Left ventricle myocardium inferior (tissue), 1 donor: ENCODE data around the gene SH3RF1. TPM values are rescaled to one million over a fixed set of nuclear protein-coding genes. Genes with fewer than 3 reads are reported as not detected.

Experiments
- DNase-seq: peaks from one replicate; pipeline ENCODE4 v3.0.0-alpha.2; 2020
- H3K27ac ChIP-seq: fragments of 200-600 bp; replicated peaks from 2 replicates; pipeline ENCODE4 v1.8.0; 2021
- H3K27me3 ChIP-seq: fragments of 200-600 bp; 2 replicates; pipeline ENCODE4 v1.8.0; 2021; ENCODE audit warnings: low read depth
- H3K36me3 ChIP-seq: fragments of 200-600 bp; 2 replicates; pipeline ENCODE4 v1.8.0; 2021
- H3K4me1 ChIP-seq: fragments of 200-600 bp; 2 replicates; pipeline ENCODE4 v1.8.0; 2021
- H3K4me3 ChIP-seq: fragments of 200-600 bp; 2 replicates; pipeline ENCODE4 v1.8.0; 2021; ENCODE audit warnings: mild to moderate bottlenecking, moderate library complexity
- H3K9me3 ChIP-seq: fragments of 200-600 bp; replicated peaks from 2 replicates; pipeline ENCODE4 v1.8.0; 2021
- CTCF ChIP-seq: fragments of 200-600 bp; IDR thresholded peaks from 2 replicates; pipeline ENCODE4 v1.8.0; 2021; ENCODE audit warnings: antibody characterized with exemption, mild to moderate bottlenecking, borderline replicate concordance
- intact Hi-C: fragments of 100-400 bp; cut with micrococcal nuclease; formaldehyde crosslinking; loops from one replicate; pipeline ENCODE4 v1.11.0; 2022
- total RNA-seq: library from RNA; stranded (reverse); fragmentation: NEBNext Ultra II Directional; extraction: Animal tissue kit (Norgen Biotek cat#: 25700); gene quantifications from one replicate; pipeline ENCODE4 v1.2.1, GENCODE V29; 2021
- donor health status: DM: no; HTN: yes; CAD: no; lungs with severe emphysema.

The SH3RF1 gene
- total RNA-seq, 1 donor from 2014 or later = 8.8 TPM

GRCh38 chr4:169062897-169063244, 207.9 kb downstream of the SH3RF1 start:
- no peak for DNase-seq
- H3K9me3 ChIP-seq = no peaks in the 10 kb centered on the region
- peaks cover 61% of the 10 kb centered on the region for H3K4me1 ChIP-seq
- intact Hi-C loops = no loop called here
- H3K36me3 ChIP-seq = no peaks in the 10 kb centered on the region
- no peak for TF ChIP-seq CTCF
- H3K27me3 ChIP-seq = no peaks in the 10 kb centered on the region
- no peak overlapping the region for H3K4me3 ChIP-seq
- peak overlapping the region; percentile 91 for H3K27ac ChIP-seq

DNA sequence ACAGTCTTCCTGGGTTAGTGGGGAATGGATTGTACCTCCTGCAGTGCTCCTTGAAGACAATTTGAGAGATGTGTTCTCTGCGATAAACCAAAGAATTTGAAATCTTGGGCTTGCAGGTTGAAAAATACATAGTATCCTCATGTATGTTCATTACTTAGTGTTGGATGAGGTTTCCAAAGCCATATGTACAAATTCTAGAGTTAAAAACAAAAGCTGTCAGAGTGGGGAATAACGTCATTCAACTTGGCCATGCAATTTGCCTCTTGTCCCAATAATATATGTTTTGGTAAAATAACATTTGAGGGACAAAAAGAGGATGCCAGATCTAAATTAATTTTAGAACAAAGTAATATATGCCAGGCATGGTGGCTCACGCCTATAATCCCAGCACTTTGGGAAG, 209.4 kb downstream of the SH3RF1 start:
- Histone ChIP-seq H3K9me3 (no peaks in the 10 kb centered on the region), H3K4me1 (peaks cover 61% of the 10 kb centered on the region), H3K36me3 (no peaks in the 10 kb centered on the region), H3K27me3 (no peaks in the 10 kb centered on the region), H3K4me3 (no peak overlapping the region), H3K27ac (peak overlapping the region; percentile 91)
- intact Hi-C loops = no loop called here
- no peak for TF ChIP-seq CTCF
- no peak for DNase-seq

DNA sequence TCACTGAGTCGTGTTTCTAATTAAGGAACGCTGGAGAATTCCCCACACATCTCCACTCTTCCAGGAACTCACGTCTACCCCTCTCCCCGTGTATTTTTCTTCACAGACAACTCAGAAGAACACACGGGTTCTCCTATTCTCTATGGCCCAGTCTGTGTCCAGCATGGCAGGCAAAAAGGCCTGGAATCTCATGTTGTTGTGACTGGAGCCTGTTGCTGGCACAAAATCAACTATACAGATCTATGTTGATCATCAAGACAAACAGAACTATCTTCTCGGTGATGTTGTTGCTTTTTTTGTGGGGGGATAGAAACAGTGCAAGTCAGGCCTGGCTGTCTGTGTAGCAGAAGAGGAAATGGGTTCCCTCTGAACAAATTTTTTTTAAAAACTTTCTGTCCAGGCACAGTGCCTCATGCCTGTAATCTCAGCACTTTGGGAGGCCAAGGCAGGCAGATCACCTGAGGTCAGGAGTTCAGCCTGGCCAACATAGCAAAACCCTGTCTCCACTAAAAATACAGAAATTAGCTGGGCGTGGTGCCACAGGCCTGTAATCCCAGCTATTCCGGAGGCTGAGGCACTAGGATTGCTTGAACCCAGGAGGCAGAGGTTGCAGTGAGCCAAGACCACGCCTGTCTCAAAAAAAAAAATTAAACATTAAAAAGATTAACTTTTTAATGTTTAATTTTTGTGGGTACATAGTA, 210.2 kb downstream of the SH3RF1 start:
- no peaks in the 10 kb centered on the region for H3K27me3 ChIP-seq
- no peak for TF ChIP-seq CTCF
- no peak overlapping the region for H3K4me3 ChIP-seq
- H3K4me1 ChIP-seq = peaks cover 61% of the 10 kb centered on the region
- H3K9me3 ChIP-seq = no peaks in the 10 kb centered on the region
- intact Hi-C loops = no loop called here
- H3K27ac ChIP-seq = peak overlapping the region; percentile 91
- H3K36me3 ChIP-seq = no peaks in the 10 kb centered on the region
- no peak for DNase-seq

- Histone ChIP-seq H3K4me3 (peak overlapping the region; percentile 36), H3K9me3 (no peaks in the 10 kb centered on the region), H3K4me1 (peaks cover 59% of the 10 kb centered on the region), H3K27ac (peak overlapping the region; percentile 91), H3K27me3 (no peaks in the 10 kb centered on the region), H3K36me3 (no peaks in the 10 kb centered on the region)
- TF ChIP-seq CTCF = no peak
- peak; percentile 35 for DNase-seq
- intact Hi-C loops = no loop called here
Measured at GRCh38 chr4:169059306-169060211, 211.2 kb downstream of the SH3RF1 start.

GRCh38 chr4:169058312-169058711, 212.4 kb downstream of the SH3RF1 start:
- no peak overlapping the region for H3K4me3 ChIP-seq
- H3K36me3 ChIP-seq = no peaks in the 10 kb centered on the region
- H3K27me3 ChIP-seq = no peaks in the 10 kb centered on the region
- no peak for TF ChIP-seq CTCF
- H3K9me3 ChIP-seq = no peaks in the 10 kb centered on the region
- H3K4me1 ChIP-seq = peaks cover 47% of the 10 kb centered on the region
- DNase-seq = peak; percentile 55
- intact Hi-C loops = no loop called here
- H3K27ac ChIP-seq = peak overlapping the region; percentile 91
